HG03060 (cell line): Measurements from ENCODE around the gene MAP3K7CL.

ENCODE experiments used
- ATAC-seq: cut with Tn5 transposase; IDR thresholded peaks from one replicate; pipeline ENCODE4 v1.9.1; 2021; ENCODE audit warnings: low read depth, moderate number of reproducible peaks; ENCODE audit not compliant: unreplicated experiment

Gene MAP3K7CL

DNA sequence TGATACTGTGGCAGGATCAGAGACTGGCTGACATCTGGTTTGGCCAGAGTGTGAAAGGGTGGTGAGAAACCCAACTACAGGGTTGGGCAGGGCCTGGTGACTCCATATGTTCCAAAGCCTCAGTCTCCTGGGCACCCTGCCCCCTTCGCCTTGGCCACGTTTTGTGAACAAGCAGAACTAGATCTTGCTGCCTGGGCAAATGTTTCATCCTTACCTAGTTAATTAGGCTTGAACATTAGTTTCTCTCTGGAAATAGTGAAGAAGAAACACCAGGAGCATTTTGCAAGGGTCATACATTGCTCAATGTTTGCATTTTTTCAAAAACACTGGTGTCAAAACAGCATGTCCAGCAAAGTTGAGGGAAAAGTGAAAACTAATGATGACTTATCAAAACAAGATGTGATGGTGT lies 60.5 kb downstream of the MAP3K7CL start:
- ATAC-seq, result no peak

GRCh38 chr21:29193072-29193471 lies 62.6 kb downstream of the MAP3K7CL start:
- no peak for ATAC-seq

DNA sequence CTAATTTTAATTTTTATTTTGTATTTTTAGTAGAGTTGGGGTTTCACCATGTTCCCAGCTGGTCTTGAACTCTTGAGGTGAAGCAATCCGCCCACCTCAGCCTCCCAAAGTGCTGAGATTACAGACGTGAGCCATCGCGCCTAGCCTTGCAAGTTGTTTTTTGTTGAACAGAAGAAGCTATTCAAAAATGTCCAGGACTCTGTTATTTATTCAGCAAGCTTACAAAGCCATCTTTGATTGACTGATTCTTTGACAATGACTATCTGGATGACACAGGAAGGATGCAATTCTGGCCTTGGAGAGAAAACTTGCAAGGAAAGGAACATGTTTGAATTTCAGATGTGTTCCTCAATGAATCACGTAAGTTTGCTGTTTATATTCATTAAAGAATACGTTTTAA lies 63.5 kb downstream of the MAP3K7CL start:
- no peak for ATAC-seq

DNA sequence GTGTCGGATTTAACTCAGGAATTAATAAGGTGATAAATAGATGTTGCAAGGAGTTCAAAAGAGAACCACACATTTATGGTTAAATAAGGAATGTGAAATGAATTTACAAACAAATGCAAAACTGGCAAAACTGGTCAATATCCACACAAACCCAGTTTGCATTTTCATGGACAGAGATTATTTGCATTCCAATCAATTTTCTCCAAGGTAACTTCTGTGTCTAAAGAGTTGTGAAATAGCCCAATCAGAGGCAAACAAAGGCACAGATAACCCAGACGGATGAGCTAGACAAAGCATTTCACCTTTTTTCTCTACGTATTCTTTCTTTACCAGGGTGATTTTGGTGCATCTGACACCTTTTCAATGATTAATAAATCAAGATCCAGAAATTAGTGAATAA lies 63.9 kb downstream of the MAP3K7CL start:
- ATAC-seq, result no peak

DNA sequence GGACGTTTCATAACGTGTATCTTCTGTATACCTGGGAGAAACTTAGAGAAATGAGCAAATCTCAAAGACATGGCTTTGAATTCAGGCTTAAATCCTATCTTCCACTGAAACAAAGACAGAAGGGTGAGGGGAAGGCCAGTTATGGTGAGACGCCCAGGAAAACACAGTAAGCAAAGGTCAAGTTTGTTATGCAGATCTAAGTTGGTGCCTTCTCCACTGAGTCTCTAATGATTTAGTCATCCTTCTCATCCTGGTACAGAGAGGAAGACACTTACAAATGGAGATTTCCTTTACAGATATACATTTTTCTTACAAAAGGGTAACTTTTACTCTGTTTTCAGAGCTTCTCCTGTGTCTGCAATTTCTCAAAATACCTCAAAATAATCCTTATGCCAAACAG lies 64.4 kb downstream of the MAP3K7CL start:
- ATAC-seq, result no peak

- peak; percentile 96 for ATAC-seq
These were observed 65.7 kb downstream of the MAP3K7CL start for GRCh38 chr21:29195981-29196669.

GRCh38 chr21:29196670-29197191 lies 66.3 kb downstream of the MAP3K7CL start:
- ATAC-seq, result no peak

- ATAC-seq, result no peak
These were observed 70.7 kb downstream of the MAP3K7CL start for GRCh38 chr21:29201186-29201585.

- no peak for ATAC-seq
These were observed 74.6 kb downstream of the MAP3K7CL start for GRCh38 chr21:29205009-29205408.

DNA sequence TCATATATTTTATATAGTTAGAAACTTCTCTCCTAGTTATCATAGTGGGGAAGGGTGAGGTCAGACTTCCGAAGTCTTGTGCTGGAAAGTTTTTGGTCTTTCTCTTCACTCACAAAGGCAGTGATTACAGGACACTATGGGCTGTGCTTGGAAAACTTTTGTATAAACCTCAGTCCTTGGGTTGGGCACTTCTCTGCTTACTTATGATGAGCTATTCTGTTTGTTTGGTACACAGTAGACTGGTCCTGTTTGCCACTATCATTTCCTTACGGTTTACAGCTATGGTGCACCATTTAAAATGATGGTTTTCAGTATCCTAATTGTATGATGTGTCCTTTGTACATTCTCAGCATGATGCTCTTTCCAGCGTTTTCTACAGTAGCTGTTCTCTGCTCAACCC lies 75.5 kb downstream of the MAP3K7CL start:
- no peak for ATAC-seq

DNA sequence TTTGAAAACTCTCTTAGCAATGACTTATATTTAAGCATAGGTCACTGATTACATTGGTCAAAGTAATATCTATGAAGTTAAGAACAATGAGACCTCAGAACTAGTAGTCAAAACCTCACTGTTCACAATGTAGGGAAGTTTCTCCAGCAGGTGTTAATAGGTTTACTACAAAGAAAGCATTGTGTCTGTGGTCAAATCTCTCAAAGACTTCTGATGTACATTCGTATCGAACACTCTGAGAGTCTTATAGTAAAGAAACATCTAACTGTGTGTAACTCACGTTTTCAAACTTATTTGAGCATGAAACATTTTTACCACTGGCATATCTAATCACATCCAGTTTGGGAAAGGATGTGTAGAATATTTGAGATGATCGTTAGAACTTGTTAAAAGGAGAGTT lies 76.0 kb downstream of the MAP3K7CL start:
- no peak for ATAC-seq

DNA sequence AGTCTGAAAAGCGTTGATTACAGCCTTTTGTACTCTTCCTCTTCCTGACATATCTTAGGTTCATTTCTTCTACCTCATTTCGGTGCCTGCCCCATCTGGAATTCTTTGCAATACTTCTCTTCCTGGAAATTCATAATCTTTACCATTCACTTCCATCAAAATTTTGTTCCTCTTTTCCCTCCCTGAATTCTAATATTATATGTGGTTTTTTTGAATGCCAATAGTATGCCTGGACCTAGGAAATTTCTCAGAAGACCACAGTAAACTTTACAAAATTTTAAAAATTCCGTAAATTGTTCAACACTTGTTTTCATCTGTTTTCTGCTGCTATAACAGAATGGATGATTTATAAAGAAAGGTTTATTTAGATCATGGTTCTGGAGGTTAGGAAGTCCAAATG lies 76.8 kb downstream of the MAP3K7CL start:
- ATAC-seq, result no peak

DNA sequence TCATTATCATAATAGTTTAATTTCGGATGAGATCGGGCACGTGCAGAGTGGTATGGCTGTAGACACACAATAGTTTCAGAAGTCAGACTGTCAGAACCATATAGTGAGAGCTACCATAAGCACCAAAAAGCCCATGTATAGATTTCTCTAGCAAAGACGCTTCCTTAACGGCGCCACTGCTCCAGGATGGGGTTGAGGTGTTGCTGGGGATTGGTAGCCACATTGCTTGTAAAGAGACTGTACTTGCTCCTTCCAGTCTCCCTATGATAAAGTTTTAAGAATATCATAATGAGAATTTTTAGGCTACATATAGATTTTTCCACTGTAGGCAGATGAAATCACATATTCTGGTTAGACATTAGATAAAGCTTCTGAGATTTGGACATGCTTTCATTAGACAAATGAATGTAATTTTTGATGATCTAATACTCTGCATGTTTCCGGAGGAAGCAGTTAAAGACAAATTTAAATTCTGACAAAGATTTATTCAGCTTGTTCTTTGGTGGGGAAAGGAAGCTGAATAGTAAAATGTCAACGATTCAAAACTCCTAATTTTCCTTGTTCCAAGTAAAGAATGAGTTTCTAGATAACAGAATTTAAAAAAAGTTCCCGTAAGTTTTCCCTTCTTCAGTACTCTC lies 77.7 kb downstream of the MAP3K7CL start:
- no peak for ATAC-seq

DNA sequence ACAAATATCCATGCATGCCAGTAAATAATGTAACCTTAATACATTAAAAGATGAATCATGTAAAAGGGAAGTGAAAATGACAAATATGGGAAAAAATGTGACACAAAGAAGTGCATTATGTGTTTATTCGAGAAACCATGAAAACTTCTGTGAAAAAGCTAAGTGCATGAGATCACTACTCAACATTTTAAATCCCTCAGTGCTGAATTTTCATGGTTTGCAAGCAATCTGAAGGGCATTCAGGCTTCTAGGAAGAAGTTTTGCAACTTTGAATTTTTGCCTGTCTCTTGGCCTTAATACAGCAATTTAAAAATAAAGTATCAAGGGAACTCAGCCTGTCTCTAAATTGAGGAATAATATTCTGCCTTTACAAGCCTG lies 78.2 kb downstream of the MAP3K7CL start:
- ATAC-seq, result no peak

DNA sequence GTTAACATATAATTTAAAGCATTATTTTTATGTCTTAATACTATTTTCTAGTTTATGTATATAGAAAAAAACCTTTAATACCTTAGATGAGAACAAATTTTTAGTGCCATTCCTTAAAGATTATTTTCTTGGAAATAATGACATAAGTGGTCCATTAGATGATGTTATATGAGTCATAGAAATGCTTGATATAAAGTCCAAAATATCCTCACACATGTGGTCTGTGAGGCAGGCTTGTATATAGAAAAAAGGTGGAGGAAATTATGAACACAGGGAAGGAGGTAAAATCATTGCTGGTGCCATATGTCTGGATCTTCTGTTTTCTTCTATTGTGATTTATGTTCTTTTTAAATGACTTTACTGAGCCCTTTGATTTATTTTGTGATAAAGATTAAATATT lies 79.3 kb downstream of the MAP3K7CL start:
- ATAC-seq, result no peak

DNA sequence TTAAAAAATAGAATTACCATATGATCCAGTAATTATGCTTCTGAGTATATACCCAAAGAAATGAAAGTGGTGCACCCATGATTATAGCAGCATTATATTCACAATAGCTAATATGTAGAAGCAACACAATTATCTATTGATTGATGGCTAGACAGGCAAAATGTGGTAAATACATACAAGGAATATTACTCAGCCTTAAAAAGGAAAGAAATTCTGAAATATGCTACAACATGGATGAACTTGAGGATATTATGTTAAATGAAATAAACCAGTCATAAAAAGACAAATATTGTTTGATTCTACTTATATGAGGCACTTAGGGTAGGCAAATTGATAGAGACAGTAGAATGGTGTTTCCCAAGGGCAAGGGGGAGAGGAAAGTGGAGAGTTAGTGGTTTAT lies 80.8 kb downstream of the MAP3K7CL start:
- ATAC-seq, result no peak

DNA sequence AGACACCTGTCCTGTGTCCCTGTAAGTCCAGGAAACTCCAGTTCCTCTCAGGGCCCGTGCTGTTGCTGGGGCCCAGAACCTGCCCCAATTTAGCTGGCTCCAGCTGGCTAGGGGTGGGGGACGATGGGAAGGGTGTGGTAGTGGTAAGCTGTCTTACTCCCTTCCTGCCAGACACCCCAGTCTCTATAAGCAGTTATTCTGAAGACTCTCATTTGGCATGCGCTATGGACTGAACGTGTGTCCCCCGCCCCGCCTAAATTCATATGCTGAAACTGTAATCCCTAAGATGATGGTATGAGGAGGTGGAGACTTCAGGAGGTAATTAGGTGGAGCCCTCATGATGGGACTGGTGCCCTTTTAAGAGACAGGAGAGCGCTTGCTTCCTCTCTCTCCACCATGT lies 82.0 kb downstream of the MAP3K7CL start:
- ATAC-seq, result no peak

- no peak for ATAC-seq
These were observed 83.3 kb downstream of the MAP3K7CL start for GRCh38 chr21:29213513-29214385.

- no peak for ATAC-seq
These were observed 85.3 kb downstream of the MAP3K7CL start for GRCh38 chr21:29215709-29216108.

DNA sequence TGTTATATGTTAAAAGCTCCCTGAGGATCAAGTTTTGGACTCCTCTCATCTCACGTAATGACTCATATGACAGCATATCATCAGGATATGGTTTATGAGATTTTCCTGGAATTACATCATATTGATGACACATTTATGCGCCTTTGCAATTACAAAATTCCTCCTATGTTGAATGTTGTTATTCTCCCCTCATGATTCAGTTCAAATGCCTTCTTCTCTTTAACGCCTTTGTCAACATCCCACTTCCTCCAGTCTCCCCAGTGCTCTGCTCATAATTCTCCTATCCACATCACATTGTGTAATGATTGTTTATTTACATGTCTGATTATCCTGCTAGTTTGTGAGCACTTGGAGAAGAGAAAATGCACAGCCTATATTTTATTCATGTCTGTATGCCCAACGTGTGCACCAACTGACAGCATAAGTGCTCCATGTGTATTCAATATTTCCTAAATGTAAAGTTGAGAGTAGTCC lies 87.4 kb downstream of the MAP3K7CL start:
- ATAC-seq, result no peak

- ATAC-seq, result no peak
These were observed 88.3 kb downstream of the MAP3K7CL start for GRCh38 chr21:29218749-29219148.
